Endothelial cell (in vitro differentiated cells): ENCODE data around the gene HS6ST3. TPM values are rescaled to one million over a fixed set of nuclear protein-coding genes. Genes with fewer than 3 reads are reported as not detected.

Experiments used
- DNase-seq: peaks from one replicate; pipeline ENCODE4 v3.0.0; 2021; ENCODE audit warnings: low spot score
- H3K27ac Mint-ChIP-seq: one replicate; pipeline ENCODE4 v1.8.0; 2021; ENCODE audit warnings: mixed read lengths, inconsistent platforms; ENCODE audit not compliant: unreplicated experiment
- H3K27me3 Mint-ChIP-seq: one replicate; pipeline ENCODE4 v1.8.0; 2021; ENCODE audit warnings: mild to moderate bottlenecking, moderate library complexity, mixed read lengths, inconsistent platforms; ENCODE audit not compliant: unreplicated experiment
- H3K36me3 Mint-ChIP-seq: one replicate; pipeline ENCODE4 v1.8.0; 2021; ENCODE audit warnings: mild to moderate bottlenecking, low read depth, mixed read lengths, inconsistent platforms; ENCODE audit not compliant: unreplicated experiment
- H3K4me1 Mint-ChIP-seq: one replicate; pipeline ENCODE4 v1.8.0; 2021; ENCODE audit warnings: mild to moderate bottlenecking, mixed read lengths, inconsistent platforms; ENCODE audit not compliant: unreplicated experiment
- H3K4me3 Mint-ChIP-seq: one replicate; pipeline ENCODE4 v1.8.0; 2021; ENCODE audit warnings: mild to moderate bottlenecking, mixed read lengths, inconsistent platforms; ENCODE audit not compliant: unreplicated experiment
- H3K9me3 Mint-ChIP-seq: one replicate; pipeline ENCODE4 v1.8.0; 2021; ENCODE audit warnings: mixed read lengths, inconsistent platforms; ENCODE audit not compliant: unreplicated experiment
- CTCF ChIP-seq: fragments of 200-600 bp; sonication (generic); IDR thresholded peaks from one replicate; pipeline ENCODE4 v1.5.0; 2021; ENCODE audit warnings: antibody characterized with exemption; ENCODE audit not compliant: unreplicated experiment
- total RNA-seq: library from RNA; stranded (reverse); fragmentation: NEBNext Ultra II Directional; extraction: Animal tissue kit (Norgen Biotek cat#: 25700); gene quantifications from one replicate; pipeline ENCODE4 v1.2.1, GENCODE V29; 2021; ENCODE audit not compliant: unreplicated experiment

HS6ST3 gene
- total RNA-seq, 1 donor from 2014 or later: 1.9 TPM

GRCh38 chr13:96179309-96179708 lies 89.4 kb downstream of the HS6ST3 start:
- no peaks in the 10 kb centered on the region for H3K27me3 Mint-ChIP-seq
- no peaks in the 10 kb centered on the region for H3K9me3 Mint-ChIP-seq
- no peak for TF ChIP-seq CTCF
- no peak overlapping the region for H3K27ac Mint-ChIP-seq
- no peaks in the 10 kb centered on the region for H3K36me3 Mint-ChIP-seq
- H3K4me3 Mint-ChIP-seq: no peak overlapping the region
- no peak for DNase-seq
- H3K4me1 Mint-ChIP-seq: no peaks in the 10 kb centered on the region

- no peaks in the 10 kb centered on the region for H3K36me3 Mint-ChIP-seq
- no peak for TF ChIP-seq CTCF
- no peak overlapping the region for H3K4me3 Mint-ChIP-seq
- no peaks in the 10 kb centered on the region for H3K9me3 Mint-ChIP-seq
- no peak for DNase-seq
- no peaks in the 10 kb centered on the region for H3K27me3 Mint-ChIP-seq
- no peaks in the 10 kb centered on the region for H3K4me1 Mint-ChIP-seq
- no peak overlapping the region for H3K27ac Mint-ChIP-seq
Observed at GRCh38 chr13:96181911-96182310, 92.0 kb downstream of the HS6ST3 start.

GRCh38 chr13:96185818-96186217 lies 95.9 kb downstream of the HS6ST3 start:
- Mint-ChIP-seq H3K27ac (no peak overlapping the region), H3K4me3 (no peak overlapping the region), H3K4me1 (no peaks in the 10 kb centered on the region), H3K27me3 (no peaks in the 10 kb centered on the region), H3K9me3 (no peaks in the 10 kb centered on the region), H3K36me3 (no peaks in the 10 kb centered on the region)
- no peak for DNase-seq
- no peak for TF ChIP-seq CTCF

GRCh38 chr13:96191367-96191766 lies 101.5 kb downstream of the HS6ST3 start:
- Mint-ChIP-seq H3K27ac (no peak overlapping the region), H3K27me3 (no peaks in the 10 kb centered on the region), H3K4me1 (peaks cover 2% of the 10 kb centered on the region), H3K36me3 (no peaks in the 10 kb centered on the region), H3K4me3 (no peak overlapping the region), H3K9me3 (no peaks in the 10 kb centered on the region)
- TF ChIP-seq CTCF: no peak
- DNase-seq: no peak

GRCh38 chr13:96193728-96194310 lies 103.9 kb downstream of the HS6ST3 start:
- no peaks in the 10 kb centered on the region for H3K27me3 Mint-ChIP-seq
- no peaks in the 10 kb centered on the region for H3K36me3 Mint-ChIP-seq
- H3K4me3 Mint-ChIP-seq: no peak overlapping the region
- no peak overlapping the region for H3K27ac Mint-ChIP-seq
- peaks cover 3% of the 10 kb centered on the region for H3K9me3 Mint-ChIP-seq
- no peak for TF ChIP-seq CTCF
- DNase-seq: no peak
- peaks cover 2% of the 10 kb centered on the region for H3K4me1 Mint-ChIP-seq
